Esophagus muscularis mucosa (tissue), 4 donors: Measurements from ENCODE around the gene PER2.

Experiments
- CTCF ChIP-seq, 3 experiments: fragments of 200-600 bp in 2 of 3; fragments of 450-650 bp in 1 of 3; sonication (generic) in 2 of 3; IDR thresholded peaks; one replicate each; pipeline ENCODE4 v1.5.1; 2017 to 2019; ENCODE audit warnings: antibody characterized with exemption in 3 of 3, mild to moderate bottlenecking in 2 of 3, moderate library complexity in 1 of 3
- EP300 ChIP-seq: sonication (generic); formaldehyde crosslinking; IDR thresholded peaks from one replicate; pipeline ENCODE4 v1.6.1; 2017; ENCODE audit warnings: antibody characterized with exemption
- POLR2A ChIP-seq: fragments of 450-650 bp; IDR thresholded peaks from one replicate; pipeline ENCODE4 v1.6.1; 2017; ENCODE audit warnings: antibody characterized with exemption, moderate library complexity, mild to moderate bottlenecking, low read depth

GRCh38 chr2:238306672-238306998 is 18.2 kb upstream of the PER2 start:
- TF ChIP-seq CTCF (IDR thresholded peaks at IDR 0.05) (no peak), POLR2A (no peak), EP300 (no peak)
